ENCODE results near the gene STEEP1. TPM values are rescaled to one million over a fixed set of nuclear protein-coding genes. Genes with fewer than 3 reads are reported as not detected.

The STEEP1 gene
- total RNA-seq, 1 experiment from 2014 or later, result 42.2 TPM

GRCh38 chrX:119500061-119500800 lies 65.0 kb downstream of the STEEP1 start (continued):
- TF ChIP-seq, protein P1, sequence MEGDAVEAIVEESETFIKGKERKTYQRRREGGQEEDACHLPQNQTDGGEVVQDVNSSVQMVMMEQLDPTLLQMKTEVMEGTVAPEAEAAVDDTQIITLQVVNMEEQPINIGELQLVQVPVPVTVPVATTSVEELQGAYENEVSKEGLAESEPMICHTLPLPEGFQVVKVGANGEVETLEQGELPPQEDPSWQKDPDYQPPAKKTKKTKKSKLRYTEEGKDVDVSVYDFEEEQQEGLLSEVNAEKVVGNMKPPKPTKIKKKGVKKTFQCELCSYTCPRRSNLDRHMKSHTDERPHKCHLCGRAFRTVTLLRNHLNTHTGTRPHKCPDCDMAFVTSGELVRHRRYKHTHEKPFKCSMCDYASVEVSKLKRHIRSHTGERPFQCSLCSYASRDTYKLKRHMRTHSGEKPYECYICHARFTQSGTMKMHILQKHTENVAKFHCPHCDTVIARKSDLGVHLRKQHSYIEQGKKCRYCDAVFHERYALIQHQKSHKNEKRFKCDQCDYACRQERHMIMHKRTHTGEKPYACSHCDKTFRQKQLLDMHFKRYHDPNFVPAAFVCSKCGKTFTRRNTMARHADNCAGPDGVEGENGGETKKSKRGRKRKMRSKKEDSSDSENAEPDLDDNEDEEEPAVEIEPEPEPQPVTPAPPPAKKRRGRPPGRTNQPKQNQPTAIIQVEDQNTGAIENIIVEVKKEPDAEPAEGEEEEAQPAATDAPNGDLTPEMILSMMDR (IDR thresholded peaks at IDR 0.05), result no peak

- TF ChIP-seq TCF7L2 (IDR thresholded peaks at IDR 0.05; ENCODE audit: low read depth, low read length) (no peak), REST (IDR thresholded peaks at IDR 0.05; ENCODE audit: insufficient read depth in 1 of 2, low read depth in 2 of 2, low read length in 1 of 2) (no peak), POLR2AphosphoS5 (IDR thresholded peaks at IDR 0.05; ENCODE audit: low read depth, low read length) (no peak), SIN3A (IDR thresholded peaks at IDR 0.05; ENCODE audit: borderline replicate concordance, insufficient read depth, low read depth, low read length) (no peak)
- TF ChIP-seq, protein P1 (IDR thresholded peaks at IDR 0.05), result no peak
- Histone ChIP-seq H3K4me1 (ENCODE audit: control insufficient read depth, insufficient read depth, low read length) (no peaks in the 10 kb centered on the region), H3K4me3 (ENCODE audit: low read depth in 2 of 2, low read length in 2 of 2) (no peak overlapping the region), H3K27ac (ENCODE audit: low read length) (no peak overlapping the region), H3K27me3 (ENCODE audit: control insufficient read depth, insufficient read depth, low read length) (no peaks in the 10 kb centered on the region), H3K36me3 (ENCODE audit: control insufficient read depth, insufficient read depth, low read length) (no peaks in the 10 kb centered on the region), H3K9me3 (ENCODE audit: control insufficient read depth, insufficient read depth, low read depth, low read length) (no peaks in the 10 kb centered on the region)
- no peak for ATAC-seq
- ChIA-PET CTCF (no interaction called here), POLR2A (no interaction called here)
- intact Hi-C loops (cut with micrococcal nuclease; ENCODE audit: unreplicated experiment) (no loop called here), in situ Hi-C loops (cut with HindIII; ENCODE audit: low pct_unique_long_range_greater_than_20kb, low sequenced_read_pairs) (no loop called here)
- BruUV-seq (replicated peaks), result no TSS peak
- DNase-seq (ENCODE audit: low read depth, low spot score), result no peak
Measured at GRCh38 chrX:119497185-119497584, 68.0 kb downstream of the STEEP1 start.
